Measurements from ENCODE around the gene PKMYT1.

GRCh38 chr16:3029491-3030221 is 49.4 kb upstream of the PKMYT1 start:
- TF ChIP-seq CTCF (IDR thresholded peaks at IDR 0.05; ENCODE audit: low read depth, low read length, poor library complexity, severe bottlenecking) (no peak), EZH2phosphoT487 (IDR thresholded peaks at IDR 0.05; ENCODE audit: borderline replicate concordance, low read length) (no peak)

Data from DOHH2 (cell line).